NCI-H1930 (cell line): ENCODE data around the gene NTHL1.

ENCODE experiments used
- DNase-seq, 2 experiments: peaks; one replicate each; lab custom pipeline; 2025; lab: John Stamatoyannopoulos, UW

Gene NTHL1

DNA sequence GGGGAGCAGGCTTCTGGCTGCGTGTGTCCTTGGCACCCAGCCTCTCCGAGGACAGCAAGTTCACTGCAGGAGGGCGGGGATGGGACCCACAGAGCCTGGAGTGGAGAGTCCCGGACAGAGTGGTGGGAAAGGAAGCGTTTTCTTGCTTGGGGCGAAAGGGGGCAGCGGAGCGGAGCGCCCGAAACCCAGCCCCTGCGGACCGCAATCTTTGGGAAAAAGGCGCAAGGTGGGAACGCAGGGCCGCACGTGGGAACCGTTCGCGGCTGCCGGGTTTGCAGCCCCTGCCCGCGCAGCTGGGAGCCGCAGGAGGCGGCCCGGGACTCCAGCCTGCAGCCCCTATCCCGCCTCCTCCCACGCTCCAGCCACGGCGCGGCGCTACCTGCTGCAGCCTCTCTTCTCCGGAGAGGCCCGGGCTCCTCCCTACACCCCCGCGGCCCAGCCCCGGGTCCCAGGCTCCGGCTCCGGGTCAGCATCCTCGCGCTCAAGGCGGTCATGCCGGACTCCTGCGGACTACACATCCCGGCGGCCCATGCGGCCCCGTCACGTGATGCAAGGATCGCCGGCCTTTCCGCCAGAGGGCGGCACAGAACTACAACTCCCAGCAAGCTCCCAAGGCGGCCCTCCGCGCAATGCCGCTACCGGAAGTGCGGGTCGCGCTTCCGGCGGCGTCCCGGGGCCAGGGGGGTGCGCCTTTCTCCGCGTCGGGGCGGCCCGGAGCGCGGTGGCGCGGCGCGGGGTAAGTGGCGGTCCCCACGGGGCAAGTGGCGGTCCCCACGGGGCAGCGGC lies at the start of gene NTHL1, which contains the start of gene TSC2:
Gene NTHL1 (minus strand): TSS at position 505 of the 786 bp plus-strand sequence. CDS start 11 bp downstream, at position 494.
Gene TSC2 (plus strand): TSS at position 656 of the 786 bp plus-strand sequence. CDS start 631 bp downstream, outside the sequence.
- DNase-seq, result peak; percentile 93 to 97

- no peak for DNase-seq
Observed at GRCh38 chr16:2096853-2097595, 49.4 kb upstream of the NTHL1 start.

DNA sequence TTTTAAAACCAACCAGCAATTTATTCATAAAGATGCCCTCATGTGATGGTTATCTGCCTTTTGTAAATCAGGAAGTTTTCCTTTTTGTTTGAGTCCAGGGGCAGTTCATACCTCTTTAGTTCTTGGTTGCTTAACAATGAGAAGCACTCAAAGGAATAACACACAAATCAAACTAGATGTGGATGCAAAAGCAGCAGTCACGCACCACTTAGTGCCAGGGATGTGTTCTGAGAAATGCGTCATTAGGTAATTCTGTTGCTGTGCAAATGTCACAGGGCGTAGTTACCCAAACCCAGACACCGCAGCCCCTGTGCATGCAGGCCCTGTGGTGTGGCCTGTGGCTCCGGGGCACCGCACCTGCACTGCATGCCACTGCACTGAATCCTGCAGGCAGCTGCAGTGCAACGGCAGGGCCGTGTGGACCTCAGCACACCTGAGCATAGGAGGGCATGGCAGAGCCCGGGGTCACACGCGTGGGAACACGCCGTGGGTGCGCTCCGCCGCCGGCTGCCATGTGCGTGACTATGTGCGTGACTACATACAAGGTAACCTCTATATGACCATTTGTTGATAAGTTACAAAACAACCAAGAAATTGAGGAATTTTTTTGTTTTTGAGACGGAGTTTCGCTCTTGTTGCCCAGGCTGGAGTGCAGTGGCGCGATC lies 48.4 kb upstream of the NTHL1 start:
- DNase-seq, result no peak

DNA sequence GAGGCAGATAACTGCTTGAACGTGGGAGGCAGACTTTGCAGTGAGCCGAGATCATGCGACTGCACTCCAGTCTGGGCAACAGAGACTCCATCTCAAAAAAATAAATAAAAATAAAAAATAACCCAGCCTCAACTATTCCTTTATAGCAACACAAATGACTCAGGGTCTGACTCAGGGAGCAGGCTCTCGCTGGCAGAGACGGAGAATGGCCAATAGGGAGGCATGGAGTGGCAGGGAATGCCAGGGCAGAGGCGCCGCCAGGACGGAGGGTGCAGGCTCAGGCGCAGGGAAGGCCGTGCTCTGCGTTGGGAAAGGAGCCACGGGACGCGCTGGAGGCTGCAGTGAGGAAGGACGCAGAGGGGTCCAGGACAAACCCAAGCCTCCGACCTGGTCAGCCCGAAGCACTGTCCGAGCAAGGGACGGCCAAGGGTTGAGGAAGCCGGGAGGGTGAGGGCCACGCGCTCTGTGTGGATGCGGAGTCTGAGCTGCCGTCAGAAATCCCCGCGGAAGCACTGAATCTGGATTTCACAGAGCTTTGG lies 47.8 kb upstream of the NTHL1 start:
- DNase-seq, result no peak

GRCh38 chr16:2093793-2094192 lies 46.2 kb upstream of the NTHL1 start:
- DNase-seq, result no peak

DNA sequence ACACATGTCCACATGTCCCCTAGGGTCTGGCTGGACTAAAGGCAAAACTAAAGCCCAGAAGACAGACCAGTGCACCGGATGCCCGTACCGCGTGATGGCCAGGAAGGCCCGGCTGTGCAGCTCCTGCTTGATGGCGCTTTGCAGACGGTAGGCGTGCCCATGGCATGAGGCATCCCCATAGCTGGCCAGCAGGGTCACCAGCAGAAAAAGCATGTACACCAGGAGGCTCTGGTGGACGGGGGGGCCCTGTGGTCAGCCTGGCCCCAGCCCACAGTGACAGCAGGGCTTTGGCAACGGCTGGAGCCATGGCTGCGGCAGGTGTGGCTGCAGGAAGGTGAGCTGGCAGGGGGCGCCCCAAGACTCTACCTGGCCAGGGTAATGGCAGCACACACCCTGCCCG lies 45.2 kb upstream of the NTHL1 start:
- no peak for DNase-seq

DNA sequence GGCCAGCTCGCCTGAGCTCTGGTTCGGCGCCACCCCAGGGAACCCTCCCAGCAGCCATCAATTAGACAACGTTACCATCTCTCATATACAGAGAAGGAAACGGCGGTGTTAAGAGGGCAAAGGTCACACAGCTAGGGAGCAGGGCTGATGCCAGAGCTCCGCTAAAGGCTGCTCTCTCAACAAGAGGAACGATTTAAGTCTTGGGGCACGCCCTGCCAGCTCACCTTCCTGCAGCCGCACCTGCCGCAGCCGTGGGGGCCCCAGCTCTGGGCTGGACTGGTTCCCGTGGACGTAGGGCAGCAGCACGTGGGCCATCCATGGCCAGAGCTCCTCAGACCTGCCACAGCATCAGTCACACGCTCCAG lies 44.6 kb upstream of the NTHL1 start:
- no peak for DNase-seq

- no peak for DNase-seq
Observed at GRCh38 chr16:2091547-2092255, 44.1 kb upstream of the NTHL1 start.

- peak in 1 of 2 experiments; percentile 9 for DNase-seq
Observed at GRCh38 chr16:2090777-2091546, 43.3 kb upstream of the NTHL1 start.

GRCh38 chr16:2090481-2090776 lies 42.8 kb upstream of the NTHL1 start:
- DNase-seq, result no peak

- DNase-seq, result no peak
Observed at GRCh38 chr16:2089706-2090480, 42.3 kb upstream of the NTHL1 start.

- no peak for DNase-seq
Observed at GRCh38 chr16:2088759-2089358, 41.2 kb upstream of the NTHL1 start.

DNA sequence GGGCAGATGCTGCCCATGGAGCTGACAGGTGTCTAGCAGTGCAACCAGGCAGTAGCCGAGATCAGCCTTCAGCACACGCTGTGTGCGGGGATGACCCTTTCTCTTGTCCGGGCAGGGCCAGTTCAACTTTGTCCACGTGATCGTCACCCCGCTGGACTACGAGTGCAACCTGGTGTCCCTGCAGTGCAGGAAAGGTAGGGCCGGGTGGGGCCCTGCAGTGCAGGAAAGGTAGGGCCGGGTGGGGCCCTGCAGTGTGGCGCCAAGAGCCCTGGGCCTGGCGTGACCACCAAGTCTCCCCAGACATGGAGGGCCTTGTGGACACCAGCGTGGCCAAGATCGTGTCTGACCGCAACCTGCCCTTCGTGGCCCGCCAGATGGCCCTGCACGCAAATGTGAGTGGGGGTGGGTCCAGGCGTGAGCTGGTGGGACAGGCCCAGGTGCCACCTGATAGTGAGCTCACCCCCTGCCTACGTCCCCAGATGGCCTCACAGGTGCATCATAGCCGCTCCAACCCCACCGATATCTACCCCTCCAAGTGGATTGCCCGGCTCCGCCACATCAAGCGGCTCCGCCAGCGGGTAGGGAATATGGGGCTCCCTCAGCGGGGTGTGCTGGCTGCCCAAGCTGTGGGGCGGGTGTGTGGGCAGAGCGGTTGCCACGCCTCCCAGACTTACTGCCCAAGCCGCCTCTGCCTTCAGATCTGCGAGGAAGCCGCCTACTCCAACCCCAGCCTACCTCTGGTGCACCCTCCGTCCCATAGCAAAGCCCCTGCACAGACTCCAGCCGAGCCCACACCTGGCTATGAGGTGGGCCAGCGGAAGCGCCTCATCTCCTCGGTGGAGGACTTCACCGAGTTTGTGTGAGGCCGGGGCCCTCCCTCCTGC lies 40.4 kb upstream of the NTHL1 start:
- DNase-seq, result no peak

- no peak for DNase-seq
Observed at GRCh38 chr16:2086812-2087747, 39.4 kb upstream of the NTHL1 start.

GRCh38 chr16:2086106-2086742 lies 38.6 kb upstream of the NTHL1 start:
- DNase-seq, result no peak

DNA sequence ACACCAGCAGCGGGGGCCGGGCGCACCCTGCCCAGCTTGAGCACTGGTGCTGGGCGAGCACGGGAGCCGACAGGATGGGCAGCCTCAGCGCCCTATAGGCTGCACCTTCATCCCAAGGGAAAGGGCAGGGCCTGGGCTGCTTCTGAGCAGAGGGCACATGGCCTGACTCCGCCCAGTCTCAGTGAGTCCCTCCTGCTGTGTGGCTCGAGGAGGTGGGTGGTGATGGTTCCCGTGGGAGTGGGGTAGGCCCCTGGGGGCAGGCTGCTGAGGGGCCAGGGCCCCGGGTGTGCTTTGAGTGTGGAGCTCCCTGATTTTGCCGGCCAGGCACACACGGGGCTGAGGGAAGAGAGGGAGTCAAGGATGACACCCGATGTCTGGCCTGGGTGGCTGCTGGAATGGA lies 38.0 kb upstream of the NTHL1 start:
- no peak for DNase-seq

DNA sequence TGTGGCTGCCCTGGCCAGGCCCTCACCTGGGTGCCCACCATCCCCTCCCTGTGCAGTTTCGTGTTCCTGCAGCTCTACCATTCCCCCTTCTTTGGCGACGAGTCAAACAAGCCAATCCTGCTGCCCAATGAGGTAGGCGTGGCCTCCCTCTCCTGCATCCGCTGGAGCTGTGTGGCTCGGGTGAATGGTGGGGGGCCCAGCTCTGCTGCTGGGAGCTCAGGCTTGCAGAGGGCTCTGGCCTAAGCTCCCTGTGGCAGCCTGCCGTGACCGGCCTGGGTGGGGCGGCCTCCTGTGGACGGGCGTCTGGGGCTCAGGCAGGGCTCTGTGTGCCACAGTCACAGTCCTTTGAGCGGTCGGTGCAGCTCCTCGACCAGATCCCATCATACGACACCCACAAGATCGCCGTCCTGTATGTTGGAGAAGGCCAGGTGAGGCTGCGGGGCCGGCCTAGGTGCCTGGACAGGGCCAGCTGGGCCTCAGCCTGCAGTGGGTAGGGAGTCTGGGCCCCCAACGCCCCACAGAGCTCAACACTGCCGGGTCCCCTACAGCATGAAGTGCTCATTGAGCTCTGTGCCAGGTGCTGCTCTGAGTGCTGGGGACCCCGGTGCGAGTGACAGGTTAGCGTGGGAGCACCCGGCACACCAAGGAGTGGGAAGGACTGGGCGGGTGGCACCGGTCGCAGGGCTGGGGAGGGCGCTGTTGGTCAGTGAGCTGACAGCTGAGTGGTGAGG lies 37.4 kb upstream of the NTHL1 start:
- DNase-seq, result no peak
